ENCODE results near the gene ZC3H7B. TPM values are rescaled to one million over a fixed set of nuclear protein-coding genes. Genes with fewer than 3 reads are reported as not detected.

ZC3H7B gene
- total RNA-seq, 2 donors from 2014 or later, result 41.2 to 41.7 TPM

DNA sequence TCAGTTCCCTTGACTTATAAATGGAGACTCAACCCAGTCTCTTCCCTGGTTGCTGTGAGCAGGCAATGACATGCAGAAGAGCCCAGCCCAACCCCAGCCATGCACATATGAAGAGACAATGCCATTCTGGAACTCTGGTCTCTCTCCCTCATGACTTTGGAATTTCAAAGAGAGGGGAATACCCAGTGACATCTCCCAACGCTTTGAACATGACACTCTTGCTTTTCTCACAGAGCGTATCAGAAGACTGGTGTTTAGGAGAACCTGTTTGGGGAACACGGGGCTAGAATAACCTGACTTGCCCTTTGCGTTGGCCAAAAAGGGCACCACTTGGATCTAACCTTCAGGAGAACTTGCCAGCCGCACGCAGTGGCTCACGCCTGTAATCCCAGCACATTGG, 28.2 kb upstream of the ZC3H7B start:
- Histone ChIP-seq H3K4me3 (no peak overlapping the region), H3K4me1 (ENCODE audit: control insufficient read depth in 1 of 2, low read depth in 2 of 2) (no peaks in the 10 kb centered on the region), H3K36me3 (peaks cover 47% of the 10 kb centered on the region), H3K9me3 (no peaks in the 10 kb centered on the region), H3K27me3 (replicated peaks; ENCODE audit: insufficient read depth) (no peaks in the 10 kb centered on the region), H3K27ac (no peak overlapping the region)
- no peak for DNase-seq (ENCODE audit: low spot score)
- TF ChIP-seq, protein P1, sequence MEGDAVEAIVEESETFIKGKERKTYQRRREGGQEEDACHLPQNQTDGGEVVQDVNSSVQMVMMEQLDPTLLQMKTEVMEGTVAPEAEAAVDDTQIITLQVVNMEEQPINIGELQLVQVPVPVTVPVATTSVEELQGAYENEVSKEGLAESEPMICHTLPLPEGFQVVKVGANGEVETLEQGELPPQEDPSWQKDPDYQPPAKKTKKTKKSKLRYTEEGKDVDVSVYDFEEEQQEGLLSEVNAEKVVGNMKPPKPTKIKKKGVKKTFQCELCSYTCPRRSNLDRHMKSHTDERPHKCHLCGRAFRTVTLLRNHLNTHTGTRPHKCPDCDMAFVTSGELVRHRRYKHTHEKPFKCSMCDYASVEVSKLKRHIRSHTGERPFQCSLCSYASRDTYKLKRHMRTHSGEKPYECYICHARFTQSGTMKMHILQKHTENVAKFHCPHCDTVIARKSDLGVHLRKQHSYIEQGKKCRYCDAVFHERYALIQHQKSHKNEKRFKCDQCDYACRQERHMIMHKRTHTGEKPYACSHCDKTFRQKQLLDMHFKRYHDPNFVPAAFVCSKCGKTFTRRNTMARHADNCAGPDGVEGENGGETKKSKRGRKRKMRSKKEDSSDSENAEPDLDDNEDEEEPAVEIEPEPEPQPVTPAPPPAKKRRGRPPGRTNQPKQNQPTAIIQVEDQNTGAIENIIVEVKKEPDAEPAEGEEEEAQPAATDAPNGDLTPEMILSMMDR (IDR thresholded peaks at IDR 0.05), result no peak
- no peak for ATAC-seq (ENCODE audit: insufficient number of reproducible peaks, low FRiP score, low read depth)

DNA sequence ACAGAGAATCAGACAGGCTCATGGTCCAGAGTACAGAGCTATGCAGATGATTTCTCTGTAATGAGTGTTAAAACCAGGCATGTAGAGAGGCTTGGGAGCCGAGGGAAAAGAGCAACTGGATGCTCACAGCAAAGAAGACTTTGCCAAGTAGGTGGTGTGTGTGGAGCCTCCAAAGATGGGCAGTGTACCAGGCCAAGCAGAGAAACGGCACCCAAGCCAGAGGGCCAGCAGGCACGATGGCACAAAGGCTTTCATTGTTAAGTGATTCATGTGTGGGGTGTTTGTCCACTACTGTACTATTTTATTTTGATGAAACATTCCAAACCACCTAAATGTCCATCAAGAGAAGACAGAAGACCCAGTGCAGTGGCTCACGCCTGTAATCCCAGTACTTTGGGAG, 26.5 kb upstream of the ZC3H7B start:
- H3K4me1 ChIP-seq (ENCODE audit: control insufficient read depth in 1 of 2, low read depth in 2 of 2), result no peaks in the 10 kb centered on the region
- H3K9me3 ChIP-seq, result no peaks in the 10 kb centered on the region
- ATAC-seq (ENCODE audit: insufficient number of reproducible peaks, low FRiP score, low read depth) (no peak), DNase-seq (ENCODE audit: low spot score) (no peak)
- no peak overlapping the region for H3K4me3 ChIP-seq
- no peaks in the 10 kb centered on the region for H3K27me3 ChIP-seq (replicated peaks; ENCODE audit: insufficient read depth)
- no peak overlapping the region for H3K27ac ChIP-seq
- TF ChIP-seq, protein P1 (IDR thresholded peaks at IDR 0.05), result no peak
- peaks cover 50% of the 10 kb centered on the region for H3K36me3 ChIP-seq

DNA sequence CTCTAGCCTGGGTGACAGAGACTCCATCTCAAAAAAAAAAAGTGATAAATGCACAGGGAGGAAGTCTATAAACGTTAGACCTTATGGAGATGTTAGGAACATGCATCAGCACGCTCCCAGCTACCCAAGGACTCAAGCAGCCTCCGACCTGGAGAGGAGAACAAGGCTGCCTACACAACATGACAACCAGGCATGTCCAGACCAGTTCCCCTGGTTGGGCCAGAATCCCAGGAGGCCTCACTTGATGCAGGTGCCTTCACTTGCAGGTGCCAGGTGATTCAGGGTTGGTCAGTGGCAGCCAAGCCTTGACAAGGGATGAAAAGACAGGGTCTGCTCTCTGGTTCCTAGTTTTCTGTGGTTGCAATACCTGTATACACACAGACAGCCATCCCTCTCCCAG, 21.3 kb upstream of the ZC3H7B start:
- no peak for ATAC-seq (ENCODE audit: insufficient number of reproducible peaks, low FRiP score, low read depth)
- Histone ChIP-seq H3K4me3 (no peak overlapping the region), H3K9me3 (no peaks in the 10 kb centered on the region), H3K4me1 (ENCODE audit: control insufficient read depth in 1 of 2, low read depth in 2 of 2) (peaks cover 0 to 7% of the 10 kb centered on the region in 2 donors), H3K27ac (no peak overlapping the region), H3K36me3 (peaks cover 28% of the 10 kb centered on the region), H3K27me3 (replicated peaks; ENCODE audit: insufficient read depth) (no peaks in the 10 kb centered on the region)
- no peak for DNase-seq (ENCODE audit: low spot score)
- TF ChIP-seq, protein P1 (IDR thresholded peaks at IDR 0.05), result no peak

DNA sequence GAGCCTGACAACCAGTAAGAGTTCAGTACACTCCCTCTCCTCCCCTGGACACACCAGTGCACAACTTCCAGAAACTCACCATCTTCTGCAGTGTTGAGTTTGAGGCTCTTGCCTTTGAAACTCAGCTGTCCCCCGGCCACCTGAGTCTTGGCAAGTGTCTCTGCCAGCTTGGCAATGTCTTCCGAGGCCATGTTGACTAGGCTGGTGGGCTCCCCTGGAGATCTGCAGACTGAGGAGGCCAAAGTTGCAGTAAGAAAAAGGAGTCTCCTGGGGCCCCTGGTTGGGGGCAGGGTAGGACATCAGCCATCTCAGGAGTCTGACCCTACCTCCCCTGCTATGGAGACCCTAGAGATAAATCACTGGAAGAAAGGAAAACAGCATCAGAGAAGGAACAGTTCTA, 20.5 kb upstream of the ZC3H7B start:
- no peak overlapping the region for H3K27ac ChIP-seq
- no peak overlapping the region for H3K4me3 ChIP-seq
- no peak for ATAC-seq (ENCODE audit: insufficient number of reproducible peaks, low FRiP score, low read depth)
- H3K4me1 ChIP-seq (ENCODE audit: control insufficient read depth in 1 of 2, low read depth in 2 of 2), result peaks cover 0 to 11% of the 10 kb centered on the region in 2 donors
- peaks cover 28% of the 10 kb centered on the region for H3K36me3 ChIP-seq
- no peak for DNase-seq (ENCODE audit: low spot score)
- TF ChIP-seq, protein P1 (IDR thresholded peaks at IDR 0.05), result no peak
- no peaks in the 10 kb centered on the region for H3K27me3 ChIP-seq (replicated peaks; ENCODE audit: insufficient read depth)
- no peaks in the 10 kb centered on the region for H3K9me3 ChIP-seq

DNA sequence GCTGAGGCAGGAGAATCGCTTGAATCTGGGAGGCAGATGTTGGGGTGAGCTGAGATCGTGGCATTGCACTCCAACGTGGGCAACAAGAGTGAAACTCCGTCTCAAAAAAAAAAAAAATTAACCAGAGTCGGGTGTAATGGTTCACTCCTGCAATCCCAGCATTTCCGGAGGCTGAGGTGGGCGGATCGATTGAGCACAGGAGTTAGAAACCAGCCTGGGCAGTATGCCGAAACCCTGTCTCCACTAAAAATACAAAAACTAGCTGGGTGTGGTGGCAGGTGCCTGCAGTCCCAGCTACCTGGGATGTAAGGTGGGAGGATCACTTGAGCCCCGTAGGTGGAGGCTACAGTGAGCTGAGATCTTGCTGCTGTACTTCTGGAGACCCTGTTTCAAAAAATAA, 16.9 kb upstream of the ZC3H7B start:
- no peaks in the 10 kb centered on the region for H3K9me3 ChIP-seq
- H3K4me3 ChIP-seq, result no peak overlapping the region
- H3K27me3 ChIP-seq (replicated peaks; ENCODE audit: insufficient read depth), result no peaks in the 10 kb centered on the region
- H3K4me1 ChIP-seq (ENCODE audit: control insufficient read depth in 1 of 2, low read depth in 2 of 2), result peaks cover 7 to 32% of the 10 kb centered on the region in 2 donors
- TF ChIP-seq, protein P1 (IDR thresholded peaks at IDR 0.05), result no peak
- peaks cover 18% of the 10 kb centered on the region for H3K36me3 ChIP-seq
- DNase-seq (ENCODE audit: low spot score), result no peak
- no peak for ATAC-seq (ENCODE audit: insufficient number of reproducible peaks, low FRiP score, low read depth)
- no peak overlapping the region for H3K27ac ChIP-seq
